Stomach (tissue), 9 donors: ENCODE data around the gene SLC6A18. TPM values are rescaled to one million over a fixed set of nuclear protein-coding genes. Genes with fewer than 3 reads are reported as not detected.
A peak's percentile ranks its signal among the peaks of the same experiment; 100 is the strongest.

Experiments used
- DNase-seq, 2 donors: peaks; one replicate each; pipeline versions ENCODE4 v3.0.0 to v3.0.0-alpha.2; 2013 to 2019
- H3K27ac ChIP-seq, 5 donors: fragments of 200-600 bp in 4 of 5; sonication (generic) in 4 of 5; one replicate each; pipeline ENCODE4 v1.5.1; 2013 to 2019; ENCODE audit warnings: mild to moderate bottlenecking in 1 of 5, moderate library complexity in 1 of 5
- H3K27me3 ChIP-seq, 3 donors: fragments of 200-600 bp; sonication (generic); one replicate each; pipeline ENCODE4 v1.5.1; 2017 to 2019; ENCODE audit warnings: mixed run types in 1 of 3
- H3K36me3 ChIP-seq, 4 donors: fragments of 200-600 bp; sonication (generic); 1 replicate in 3 of 4; 2 replicates in 1 of 4; pipeline ENCODE4 v1.5.1; 2016 to 2019
- H3K4me1 ChIP-seq, 4 donors: fragments of 200-600 bp; sonication (generic); one replicate each; pipeline ENCODE4 v1.5.1; 2016 to 2019
- H3K4me3 ChIP-seq, 4 donors: fragments of 200-600 bp; sonication (generic) in 3 of 4; one replicate each; pipeline ENCODE4 v1.5.1; 2016 to 2019; ENCODE audit warnings: mild to moderate bottlenecking in 1 of 4
- H3K9me3 ChIP-seq, 4 donors: fragments of 200-600 bp; sonication (generic); one replicate each; pipeline ENCODE4 v1.5.1; 2016 to 2019
- CTCF ChIP-seq, 7 experiments: fragments of 450-650 bp in 4 of 7; fragments of 200-600 bp in 3 of 7; sonication (generic) in 3 of 7; IDR thresholded peaks; one replicate each; pipeline ENCODE4 v1.5.1; 2016 to 2019; ENCODE audit warnings: antibody characterized with exemption in 7 of 7, control low read depth in 2 of 7, mild to moderate bottlenecking in 1 of 7
- EP300 ChIP-seq: sonication (generic); formaldehyde crosslinking; IDR thresholded peaks from one replicate; pipeline ENCODE4 v1.6.1; 2017; ENCODE audit warnings: antibody characterized with exemption
- POLR2A ChIP-seq, 4 donors: fragments of 450-650 bp; IDR thresholded peaks; one replicate each; pipeline ENCODE4 v1.6.1; 2016; ENCODE audit warnings: antibody characterized with exemption in 4 of 4, control low read depth in 2 of 4, mild to moderate bottlenecking in 1 of 4, moderate library complexity in 1 of 4
- POLR2AphosphoS5 ChIP-seq, 3 donors: sonication (generic); formaldehyde crosslinking; IDR thresholded peaks; one replicate each; pipeline ENCODE4 v1.6.1; 2016; ENCODE audit warnings: antibody characterized with exemption in 3 of 3
- WGBS, 5 donors: extraction: QIAGEN DNeasy Blood & Tissue Kit in 3 of 5; methylation state at CpG; one replicate each; pipeline versions ENCODE4 v1.1.5 to v1.1.7; 2013 to 2018; 5-methylcytosine and 5-hydroxymethylcytosine counted together
- intact Hi-C: fragments of 100-400 bp; cut with DNase I; formaldehyde crosslinking; loops from one replicate; pipeline ENCODE4 v1.15.1; 2023; ENCODE audit warnings: low total_unique reads
- polyA plus RNA-seq, 3 donors: library from polyadenylated mRNA; stranded (reverse); fragments of 200-250 nt; gene quantifications; one replicate each; pipeline ENCODE4 v1.2.3, GENCODE V29; 2013
- total RNA-seq, 5 donors: library from RNA; depleted of rRNA; stranded (reverse); fragments of >200 nt; gene quantifications; one replicate each; pipeline versions ENCODE4 v1.1.0 to v1.2.3, GENCODE V29; 2014 to 2016
- donor health status: healthy with polysubstance abuse.
- donor health status: Bipolar disorder and iron deficiency.
- donor health status: healthy.

The SLC6A18 gene
- total and polyA plus RNA-seq, 8 donors, result not detected

GRCh38 chr5:1206521-1207412 is 18.4 kb upstream of the SLC6A18 start:
- no peak for DNase-seq
- no peak overlapping the region for H3K27ac ChIP-seq
- no peaks in the 10 kb centered on the region for H3K36me3 ChIP-seq
- intact Hi-C loops, result no loop called here
- no peaks in the 10 kb centered on the region for H3K9me3 ChIP-seq
- TF ChIP-seq EP300 (no peak), POLR2A (IDR thresholded peaks at IDR 0.05) (no peak), POLR2AphosphoS5 (IDR thresholded peaks at IDR 0.05) (no peak), CTCF (IDR thresholded peaks at IDR 0.05) (no peak)
- H3K4me3 ChIP-seq, result no peak overlapping the region
- peaks cover 0 to 79% (median 0%) of the 10 kb centered on the region in 3 donors for H3K27me3 ChIP-seq
- peaks cover 0 to 9% (median 4%) of the 10 kb centered on the region in 4 donors for H3K4me1 ChIP-seq
- 75 to 82% (median 78%) methylated on average over 42 to 49 of the region's 49 CpGs for WGBS, 5 donors

DNA sequence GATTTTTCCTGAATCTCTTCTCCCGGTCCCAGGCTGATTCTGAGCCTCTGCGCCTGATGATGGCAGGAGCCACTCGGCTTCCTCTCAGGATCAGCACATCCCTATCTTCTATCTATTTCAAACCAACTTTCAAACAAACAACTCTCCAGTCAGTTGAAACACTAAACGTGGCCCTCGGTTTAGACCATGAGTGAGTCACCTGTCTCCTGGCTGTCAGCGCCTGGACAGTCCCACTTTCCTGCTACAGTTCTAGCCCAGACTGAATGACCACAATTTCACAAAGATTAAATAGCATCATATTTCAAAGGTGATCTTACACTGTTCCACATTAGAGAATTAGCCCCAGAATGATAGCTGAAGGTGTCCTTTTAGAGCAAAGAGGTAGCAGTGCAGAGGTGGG is 17.6 kb upstream of the SLC6A18 start:
- H3K4me3 ChIP-seq, result no peak overlapping the region
- no peak for DNase-seq
- H3K9me3 ChIP-seq, result no peaks in the 10 kb centered on the region
- intact Hi-C loops, result no loop called here
- 73 to 83% (median 79%) methylated on average over 6 of the region's 6 CpGs for WGBS, 5 donors
- TF ChIP-seq EP300, result no peak
- no peak for TF ChIP-seq CTCF (IDR thresholded peaks at IDR 0.05)
- TF ChIP-seq POLR2A (IDR thresholded peaks at IDR 0.05), result no peak
- no peak for TF ChIP-seq POLR2AphosphoS5 (IDR thresholded peaks at IDR 0.05)
- peaks cover 0 to 9% (median 3%) of the 10 kb centered on the region in 4 donors for H3K4me1 ChIP-seq
- H3K36me3 ChIP-seq, result no peaks in the 10 kb centered on the region
- H3K27me3 ChIP-seq, result peaks cover 0 to 71% (median 0%) of the 10 kb centered on the region in 3 donors
- no peak overlapping the region for H3K27ac ChIP-seq

DNA sequence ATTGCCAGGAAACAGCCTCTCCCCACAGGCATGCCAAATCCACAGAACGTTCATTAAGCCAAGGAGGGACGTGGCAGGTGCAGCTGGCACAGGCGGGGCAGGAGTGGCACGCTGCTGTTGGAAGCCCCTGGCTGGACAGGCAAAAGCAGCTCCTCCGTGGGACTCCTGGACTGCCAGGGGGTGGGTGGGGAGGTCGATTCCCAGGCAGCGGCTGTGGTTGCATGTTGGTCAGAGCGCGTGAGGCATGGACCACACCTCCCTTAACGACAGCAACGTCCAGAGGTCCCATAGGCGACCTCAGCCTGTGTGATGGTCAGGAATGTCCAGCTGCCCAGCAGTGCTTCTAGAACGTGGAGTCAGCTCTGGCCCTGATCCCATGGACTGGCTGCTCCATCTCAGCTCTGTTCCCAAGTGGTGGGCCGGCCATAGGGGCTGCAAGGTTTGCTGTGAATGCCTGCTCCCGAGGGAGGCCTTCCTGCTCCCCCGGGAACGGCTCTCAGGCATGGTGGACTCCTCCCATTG is 16.9 kb upstream of the SLC6A18 start:
- Histone ChIP-seq H3K4me3 (no peak overlapping the region), H3K36me3 (no peaks in the 10 kb centered on the region), H3K9me3 (no peaks in the 10 kb centered on the region), H3K27ac (no peak overlapping the region), H3K4me1 (peaks cover 0 to 9% (median 3%) of the 10 kb centered on the region in 4 donors), H3K27me3 (peaks cover 0 to 65% (median 0%) of the 10 kb centered on the region in 3 donors)
- TF ChIP-seq EP300, result no peak
- no peak for TF ChIP-seq CTCF (IDR thresholded peaks at IDR 0.05)
- TF ChIP-seq POLR2AphosphoS5 (IDR thresholded peaks at IDR 0.05), result no peak
- no peak for TF ChIP-seq POLR2A (IDR thresholded peaks at IDR 0.05)
- DNase-seq, result no peak
- 63 to 81% (median 73%) methylated on average over 5 to 17 of the region's 17 CpGs for WGBS, 5 donors
- intact Hi-C loops, result no loop called here

DNA sequence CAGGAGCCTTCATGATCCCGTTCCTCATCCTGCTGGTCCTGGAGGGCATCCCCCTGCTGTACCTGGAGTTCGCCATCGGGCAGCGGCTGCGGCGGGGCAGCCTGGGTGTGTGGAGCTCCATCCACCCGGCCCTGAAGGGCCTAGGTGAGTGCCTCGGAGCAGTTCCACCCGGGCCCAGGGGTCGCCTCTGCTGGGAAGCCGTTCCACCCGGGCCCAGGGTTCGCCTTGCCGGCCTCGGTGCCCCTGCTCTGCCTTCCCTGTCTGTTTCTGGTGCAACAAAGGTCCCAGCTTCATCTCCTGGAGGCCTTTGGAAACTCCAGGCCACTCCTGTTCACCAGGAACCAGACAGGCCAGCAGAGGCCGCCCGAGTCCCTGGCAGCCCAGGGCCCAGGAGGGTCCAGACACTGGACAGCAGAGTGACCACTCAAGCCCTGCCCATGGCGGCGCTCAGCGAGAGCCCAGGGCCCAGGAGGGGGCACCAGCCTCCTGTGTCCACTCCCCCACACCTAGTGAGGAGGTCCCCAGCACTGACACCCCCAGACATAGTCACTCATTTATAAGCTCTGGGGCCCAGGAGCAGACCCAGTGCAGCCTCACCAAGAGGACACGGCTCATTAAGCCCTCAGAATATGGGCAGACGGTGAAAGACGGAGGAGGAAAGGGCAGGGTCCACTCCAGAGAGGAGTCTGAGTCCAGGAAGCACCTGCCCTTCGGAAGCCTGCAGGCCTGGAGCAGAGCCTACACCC is 16.3 kb upstream of the SLC6A18 start:
- DNase-seq, result peak; percentile 38 to 47
- intact Hi-C loops, result no loop called here
- H3K27me3 ChIP-seq, result peaks cover 0 to 59% (median 0%) of the 10 kb centered on the region in 3 donors
- H3K36me3 ChIP-seq, result no peaks in the 10 kb centered on the region
- no peak overlapping the region for H3K27ac ChIP-seq
- H3K9me3 ChIP-seq, result no peaks in the 10 kb centered on the region
- 68 to 83% (median 81%) methylated on average over 16 to 24 of the region's 24 CpGs for WGBS, 5 donors
- H3K4me1 ChIP-seq, result peaks cover 0 to 9% (median 3%) of the 10 kb centered on the region in 4 donors
- H3K4me3 ChIP-seq, result no peak overlapping the region
- TF ChIP-seq POLR2A (IDR thresholded peaks at IDR 0.05) (no peak), CTCF (IDR thresholded peaks at IDR 0.05) (peak in 4 of 7 experiments; percentile 3 to 47 (median 24))
